PC-3 (cell line): Measurements from ENCODE around the gene ADK. TPM values are rescaled to one million over a fixed set of nuclear protein-coding genes. Genes with fewer than 3 reads are reported as not detected.

ENCODE experiments used
- ATAC-seq: fragments of 200-7000 bp; cut with Tn5 transposase; 2 replicates; pipeline ENCODE4 v1.9.1; 2020; ENCODE audit warnings: mild to moderate bottlenecking, moderate library complexity
- BruUV-seq: library from RNA; stranded (reverse); fragments of 400-500 nt; replicated peaks from 2 replicates; lab custom pipeline; 2021; lab: Mats Ljungman, UMichigan
- CTCF ChIA-PET: fragments of 300-600 bp; sonication (Branson Sonifier 250); formaldehyde crosslinking; loops from one replicate; lab custom pipeline; 2022; ENCODE audit warnings: antibody characterized with exemption; lab: Charles Lee
- POLR2A ChIA-PET: fragments of 300-600 bp; sonication (Branson Sonifier 250); formaldehyde crosslinking; loops from one replicate; lab custom pipeline; 2022; ENCODE audit warnings: antibody characterized with exemption; ENCODE audit not compliant: unreplicated experiment; lab: Charles Lee
- DNase-seq: peaks from one replicate; pipeline ENCODE4 v3.0.0-alpha.2; 2015
- H2AFZ ChIP-seq: fragments of 300-600 bp; sonication (generic); 2 replicates; pipeline ENCODE4 v1.6.0; 2016; ENCODE audit warnings: antibody characterized with exemption, low read length
- H3F3A ChIP-seq: fragments of 300-600 bp; sonication (generic); one replicate; pipeline ENCODE4 v1.6.0; 2017; ENCODE audit warnings: antibody characterized with exemption, low read length, control low read depth, mild to moderate bottlenecking; ENCODE audit not compliant: unreplicated experiment
- H3K27ac ChIP-seq: fragments of 300-600 bp; sonication (generic); 2 replicates; pipeline ENCODE4 v1.5.1; 2016; ENCODE audit warnings: mild to moderate bottlenecking, low read length
- H3K27me3 ChIP-seq: fragments of 300-600 bp; sonication (generic); 2 replicates; pipeline ENCODE4 v1.6.1; 2016; ENCODE audit warnings: low read length, mixed read lengths
- H3K36me3 ChIP-seq: fragments of 300-600 bp; sonication (generic); 2 replicates; pipeline ENCODE4 v1.6.1; 2016; ENCODE audit warnings: low read depth, mixed run types, low read length, mixed read lengths
- H3K4me1 ChIP-seq: fragments of 300-600 bp; sonication (generic); 2 replicates; pipeline ENCODE4 v1.5.1; 2016; ENCODE audit warnings: low read length; ENCODE audit not compliant: insufficient read depth
- H3K4me2 ChIP-seq: fragments of 300-600 bp; sonication (generic); 2 replicates; pipeline ENCODE4 v1.6.0; 2016; ENCODE audit warnings: low read length
- H3K4me3 ChIP-seq: fragments of 300-600 bp; sonication (generic); 2 replicates; pipeline ENCODE4 v1.5.1; 2016; ENCODE audit warnings: mild to moderate bottlenecking, low read length, mixed read lengths
- H3K79me2 ChIP-seq: fragments of 300-600 bp; sonication (generic); 2 replicates; pipeline ENCODE4 v1.6.1; 2017; ENCODE audit warnings: low read length, mixed read lengths
- H3K9ac ChIP-seq: fragments of 300-600 bp; sonication (generic); 2 replicates; pipeline ENCODE4 v1.6.0; 2016; ENCODE audit warnings: mild to moderate bottlenecking, low read length
- H3K9me2 ChIP-seq: fragments of 300-600 bp; sonication (generic); replicated peaks from 2 replicates; pipeline ENCODE4 v1.6.1; 2016; ENCODE audit warnings: mixed run types, low read length, mixed read lengths
- H3K9me3 ChIP-seq: fragments of 300-600 bp; sonication (generic); 2 replicates; pipeline ENCODE4 v1.6.1; 2016; ENCODE audit warnings: low read length, mixed read lengths
- H4K20me1 ChIP-seq: fragments of 300-600 bp; sonication (generic); 2 replicates; pipeline ENCODE4 v1.6.1; 2016; ENCODE audit warnings: low read length, mixed read lengths
- CTCF ChIP-seq: fragments of 300-600 bp; sonication (generic); conservative IDR thresholded peaks from 2 replicates; pipeline ENCODE4 v1.5.1; 2017; ENCODE audit warnings: antibody characterized with exemption, low read depth, mild to moderate bottlenecking, low read length
- EZH2 ChIP-seq: fragments of 300-600 bp; sonication (generic); IDR thresholded peaks from one replicate; pipeline ENCODE4 v1.6.1; 2017; ENCODE audit warnings: antibody characterized with exemption, mild to moderate bottlenecking, low read length; ENCODE audit not compliant: unreplicated experiment
- EZH2phosphoT487 ChIP-seq: fragments of 300-600 bp; sonication (generic); IDR thresholded peaks from 2 replicates; pipeline ENCODE4 v1.6.1; 2018; ENCODE audit warnings: mild to moderate bottlenecking, antibody characterized with exemption, low read length, borderline replicate concordance
- intact Hi-C: fragments of 100-400 bp; cut with micrococcal nuclease; formaldehyde crosslinking; loops from 2 replicates; pipeline ENCODE4 v1.9.0; 2023
- total RNA-seq: library from RNA; depleted of rRNA; stranded (reverse); fragments of >200 nt; gene quantifications from 2 replicates; pipeline ENCODE4 v1.2.3, GENCODE V29; 2014

Gene ADK
- total RNA-seq, 1 experiment from 2014 or later, result 256 TPM

GRCh38 chr10:74745449-74745848, 594.4 kb downstream of the ADK start:
- no peaks in the 10 kb centered on the region for H3K9me3 ChIP-seq
- peaks cover 9% of the 10 kb centered on the region for H3F3A ChIP-seq
- no peak overlapping the region for H3K4me2 ChIP-seq
- no peak overlapping the region for H3K9ac ChIP-seq
- H3K27me3 ChIP-seq, result no peaks in the 10 kb centered on the region
- H3K36me3 ChIP-seq, result no peaks in the 10 kb centered on the region
- H3K4me1 ChIP-seq, result peaks cover 10% of the 10 kb centered on the region
- TF ChIP-seq CTCF (no peak), EZH2 (no peak), EZH2phosphoT487 (no peak)
- intact Hi-C loops, result no loop called here
- no peak overlapping the region for H3K4me3 ChIP-seq
- no peaks in the 10 kb centered on the region for H4K20me1 ChIP-seq
- POLR2A ChIA-PET, result interaction anchor here (0.6 to 0.7 kb wide), 3 partner anchors 244 to 677 kb away, joined by 3 to 4 read pairs (median 3); no protein-coding TSS in a partner anchor
- no peaks in the 10 kb centered on the region for H3K79me2 ChIP-seq
- no peak overlapping the region for H3K27ac ChIP-seq
- H3K9me2 ChIP-seq, result no peaks in the 10 kb centered on the region
- no TSS peak for BruUV-seq
- H2AFZ ChIP-seq, result no peak overlapping the region
- DNase-seq (no peak), ATAC-seq (no peak)
- CTCF ChIA-PET, result no interaction called here

GRCh38 chr10:74746813-74747212, 595.8 kb downstream of the ADK start:
- Histone ChIP-seq H3K4me2 (no peak overlapping the region), H3K27me3 (no peaks in the 10 kb centered on the region), H4K20me1 (no peaks in the 10 kb centered on the region), H3K9ac (no peak overlapping the region), H3K4me3 (no peak overlapping the region), H3K4me1 (peaks cover 10% of the 10 kb centered on the region), H3K36me3 (no peaks in the 10 kb centered on the region), H3K9me2 (no peaks in the 10 kb centered on the region), H3K9me3 (no peaks in the 10 kb centered on the region), H2AFZ (no peak overlapping the region), H3K27ac (no peak overlapping the region), H3K79me2 (no peaks in the 10 kb centered on the region), H3F3A (peaks cover under 1% of the 10 kb centered on the region)
- no TSS peak for BruUV-seq
- intact Hi-C loops, result no loop called here
- POLR2A ChIA-PET, result no interaction called here
- no peak for ATAC-seq
- CTCF ChIA-PET, result interaction anchor here (0.6 kb wide), 1 partner anchor 104 kb away, joined by 8 read pairs; no protein-coding TSS in a partner anchor
- TF ChIP-seq CTCF (no peak), EZH2phosphoT487 (no peak), EZH2 (no peak)
- no peak for DNase-seq

- CTCF ChIA-PET, result interaction anchor here (0.6 to 0.8 kb wide), 2 partner anchors 15 to 330 kb away, joined by 3 to 5 read pairs; no protein-coding TSS in a partner anchor
- Histone ChIP-seq H3K4me2 (no peak overlapping the region), H3K4me1 (peaks cover 16% of the 10 kb centered on the region), H3K9me2 (no peaks in the 10 kb centered on the region), H3K4me3 (no peak overlapping the region), H2AFZ (no peak overlapping the region), H3F3A (peaks cover 9% of the 10 kb centered on the region), H3K9ac (no peak overlapping the region), H3K27me3 (no peaks in the 10 kb centered on the region), H3K79me2 (no peaks in the 10 kb centered on the region), H3K27ac (no peak overlapping the region), H3K36me3 (no peaks in the 10 kb centered on the region), H4K20me1 (no peaks in the 10 kb centered on the region), H3K9me3 (no peaks in the 10 kb centered on the region)
- POLR2A ChIA-PET, result interaction anchor here (0.8 kb wide), 1 partner anchor 390 kb away, joined by 5 read pairs; no protein-coding TSS in a partner anchor
- no TSS peak for BruUV-seq
- TF ChIP-seq EZH2, result no peak
- TF ChIP-seq EZH2phosphoT487, result no peak
- no peak for TF ChIP-seq CTCF
- DNase-seq (no peak), ATAC-seq (no peak)
- intact Hi-C loops, result no loop called here
These were observed 597.5 kb downstream of the ADK start for GRCh38 chr10:74748468-74749031.
